DND-41 (cell line): ENCODE data around the gene WIPI1.

Experiments
- ATAC-seq: fragments of 200-7000 bp; cut with Tn5 transposase; 3 replicates; pipeline ENCODE4 v1.9.1; 2021; ENCODE audit warnings: low read depth; ENCODE audit not compliant: insufficient read depth
- DNase-seq: peaks from one replicate; pipeline ENCODE4 v3.0.0-alpha.2; 2020
- H2AFZ ChIP-seq: 2 replicates; pipeline ENCODE4 v1.6.0; 2012; ENCODE audit warnings: low read depth, low read length
- H3K27ac ChIP-seq: 2 replicates; pipeline ENCODE4 v1.5.1; 2012; ENCODE audit warnings: low read length, inconsistent platforms
- H3K27me3 ChIP-seq: fragments of 200-600 bp; sonication (generic); 2 replicates; pipeline ENCODE4 v1.6.0; 2012; ENCODE audit warnings: low read length, mild to moderate bottlenecking, inconsistent platforms; ENCODE audit not compliant: insufficient read depth, poor library complexity
- H3K36me3 ChIP-seq: 2 replicates; pipeline ENCODE4 v1.5.1; 2012; ENCODE audit warnings: low read length, inconsistent platforms; ENCODE audit not compliant: insufficient read depth
- H3K4me1 ChIP-seq: 2 replicates; pipeline ENCODE4 v1.5.1; 2012; ENCODE audit warnings: mild to moderate bottlenecking, low read length; ENCODE audit not compliant: insufficient read depth
- H3K4me2 ChIP-seq: 2 replicates; pipeline ENCODE4 v1.6.0; 2012; ENCODE audit warnings: mild to moderate bottlenecking, moderate library complexity, low read length, inconsistent platforms; ENCODE audit not compliant: insufficient read depth
- H3K4me3 ChIP-seq, 2 experiments: fragments of 200-600 bp in 1 of 2; shearing (Covaris generic) in 1 of 2; 2 replicates each; pipeline ENCODE4 v1.5.1; 2012 to 2016; ENCODE audit warnings: inconsistent platforms in 2 of 2, low read length in 2 of 2, mild to moderate bottlenecking in 2 of 2, low read depth in 1 of 2, moderate library complexity in 1 of 2
- H3K79me2 ChIP-seq: 2 replicates; pipeline ENCODE4 v1.6.0; 2012; ENCODE audit warnings: low read length, inconsistent platforms; ENCODE audit not compliant: insufficient read depth
- H3K9ac ChIP-seq: 2 replicates; pipeline ENCODE4 v1.6.0; 2012; ENCODE audit warnings: low read depth, mild to moderate bottlenecking, inconsistent platforms, low read length, moderate library complexity
- H3K9me3 ChIP-seq: 2 replicates; pipeline ENCODE4 v1.5.1; 2012; ENCODE audit warnings: low read length, moderate library complexity, mild to moderate bottlenecking, inconsistent platforms; ENCODE audit not compliant: insufficient read depth, severe bottlenecking
- H4K20me1 ChIP-seq: 2 replicates; pipeline ENCODE4 v1.6.0; 2012; ENCODE audit warnings: low read length; ENCODE audit not compliant: insufficient read depth
- CTCF ChIP-seq: IDR thresholded peaks from 2 replicates; pipeline ENCODE4 v1.5.1; 2012; ENCODE audit warnings: borderline replicate concordance, low read length, moderate library complexity, mild to moderate bottlenecking; ENCODE audit not compliant: poor library complexity, severe bottlenecking; ENCODE audit errors: extremely low read depth
- EZH2 ChIP-seq: IDR thresholded peaks from 3 replicates; pipeline ENCODE4 v1.6.1; 2012; ENCODE audit warnings: borderline replicate concordance, low read depth, mild to moderate bottlenecking, moderate library complexity, low read length, inconsistent platforms; ENCODE audit not compliant: severe bottlenecking

Gene WIPI1

GRCh38 chr17:68468334-68468733 is 11.0 kb upstream of the WIPI1 start:
- no peak overlapping the region for H3K4me2 ChIP-seq
- ATAC-seq, result no peak
- no peak overlapping the region for H3K4me3 ChIP-seq
- H3K9me3 ChIP-seq, result no peaks in the 10 kb centered on the region
- no peak overlapping the region for H2AFZ ChIP-seq
- H3K9ac ChIP-seq, result no peak overlapping the region
- no peaks in the 10 kb centered on the region for H4K20me1 ChIP-seq
- H3K4me1 ChIP-seq, result peaks cover 7% of the 10 kb centered on the region
- no peaks in the 10 kb centered on the region for H3K36me3 ChIP-seq
- DNase-seq, result no peak
- H3K27me3 ChIP-seq, result no peaks in the 10 kb centered on the region
- TF ChIP-seq EZH2 (no peak), CTCF (no peak)
- H3K79me2 ChIP-seq, result no peaks in the 10 kb centered on the region
- H3K27ac ChIP-seq, result no peak overlapping the region

- no peak overlapping the region for H3K27ac ChIP-seq
- DNase-seq, result no peak
- no peak overlapping the region for H3K9ac ChIP-seq
- no peak for ATAC-seq
- H3K27me3 ChIP-seq, result no peaks in the 10 kb centered on the region
- H3K79me2 ChIP-seq, result no peaks in the 10 kb centered on the region
- no peak overlapping the region for H2AFZ ChIP-seq
- H3K36me3 ChIP-seq, result no peaks in the 10 kb centered on the region
- H3K4me1 ChIP-seq, result peaks cover 50% of the 10 kb centered on the region
- H3K9me3 ChIP-seq, result no peaks in the 10 kb centered on the region
- H4K20me1 ChIP-seq, result no peaks in the 10 kb centered on the region
- no peak overlapping the region for H3K4me3 ChIP-seq
- TF ChIP-seq CTCF (no peak), EZH2 (no peak)
- no peak overlapping the region for H3K4me2 ChIP-seq
Observed at GRCh38 chr17:68463211-68464019, 6.1 kb upstream of the WIPI1 start.

- DNase-seq (peak; percentile 83), ATAC-seq (peak; percentile 73)
- TF ChIP-seq EZH2 (no peak), CTCF (peak; percentile 90)
- no peaks in the 10 kb centered on the region for H3K27me3 ChIP-seq
- H3K36me3 ChIP-seq, result no peaks in the 10 kb centered on the region
- H3K27ac ChIP-seq, result peak overlapping the region; percentile 83
- H3K4me1 ChIP-seq, result peaks cover 57% of the 10 kb centered on the region
- H3K4me3 ChIP-seq, result peak overlapping the region in 1 of 2 experiments; percentile 34; a peak in 2 of 4 replicates
- peak overlapping the region; percentile 34 for H3K9ac ChIP-seq
- peak overlapping the region; percentile 64 for H3K4me2 ChIP-seq
- H3K79me2 ChIP-seq, result no peaks in the 10 kb centered on the region
- H3K9me3 ChIP-seq, result no peaks in the 10 kb centered on the region
- H2AFZ ChIP-seq, result peak overlapping the region; percentile 42
- no peaks in the 10 kb centered on the region for H4K20me1 ChIP-seq
Observed at GRCh38 chr17:68462381-68463210, 5.3 kb upstream of the WIPI1 start.
